DLD1 (cell line): Measurements from ENCODE around the gene FBXW4.

Experiments used
- in situ Hi-C: cut with HindIII; loops from 2 replicates; pipeline ENCODE4 v1.10.0; 2017; ENCODE audit warnings: low sequenced_read_pairs

FBXW4 gene

DNA sequence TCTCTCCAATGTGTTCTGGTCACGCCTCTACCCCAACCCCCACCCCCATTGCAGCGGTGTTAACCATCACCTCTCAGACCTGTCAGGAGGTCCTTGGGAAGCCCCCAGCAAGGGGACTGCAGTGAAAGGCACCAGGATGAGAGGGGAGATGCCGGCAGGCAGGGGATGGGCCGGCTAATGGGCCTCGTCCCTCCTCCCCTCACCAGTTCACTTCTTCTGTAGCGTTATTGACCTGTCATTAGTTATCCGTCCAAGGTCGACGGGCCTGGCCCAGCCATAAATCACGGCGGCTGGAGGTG, 125.7 kb downstream of the FBXW4 start:
- in situ Hi-C loops: no loop called here

GRCh38 chr10:101568054-101568745, 126.8 kb downstream of the FBXW4 start:
- in situ Hi-C loops: no loop called here

- in situ Hi-C loops: no loop called here
Observed at GRCh38 chr10:101567165-101568006, 127.6 kb downstream of the FBXW4 start.

GRCh38 chr10:101566333-101567164, 128.4 kb downstream of the FBXW4 start:
- in situ Hi-C loops: no loop called here

GRCh38 chr10:101565936-101566332, 129.0 kb downstream of the FBXW4 start:
- in situ Hi-C loops: no loop called here

- in situ Hi-C loops: no loop called here
Observed at GRCh38 chr10:101565370-101565900, 129.5 kb downstream of the FBXW4 start.

DNA sequence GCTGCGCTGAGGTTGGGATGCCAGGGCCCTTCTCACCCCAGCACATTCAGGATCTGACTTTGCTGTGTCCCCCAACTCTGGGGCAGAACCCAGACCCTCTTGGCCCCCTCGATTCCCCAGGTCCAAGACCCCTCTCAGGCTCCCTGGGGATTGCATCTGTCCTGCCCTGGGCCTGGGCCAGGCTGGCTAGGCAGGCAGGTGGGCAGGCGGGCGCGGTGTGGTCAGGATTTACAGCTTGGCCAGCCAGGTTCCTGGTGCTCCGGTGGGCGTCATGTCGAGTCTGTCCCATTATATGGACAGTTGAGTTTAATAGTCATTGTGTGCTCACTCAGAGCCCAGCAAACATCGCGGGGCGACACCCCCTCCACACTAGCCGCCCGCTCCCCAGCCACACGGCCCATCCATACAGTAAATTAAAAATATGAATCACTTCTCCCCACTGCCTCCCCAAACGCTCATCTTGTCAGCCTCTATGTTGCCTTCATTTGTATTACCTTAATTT, 130.4 kb downstream of the FBXW4 start:
- in situ Hi-C loops: no loop called here

DNA sequence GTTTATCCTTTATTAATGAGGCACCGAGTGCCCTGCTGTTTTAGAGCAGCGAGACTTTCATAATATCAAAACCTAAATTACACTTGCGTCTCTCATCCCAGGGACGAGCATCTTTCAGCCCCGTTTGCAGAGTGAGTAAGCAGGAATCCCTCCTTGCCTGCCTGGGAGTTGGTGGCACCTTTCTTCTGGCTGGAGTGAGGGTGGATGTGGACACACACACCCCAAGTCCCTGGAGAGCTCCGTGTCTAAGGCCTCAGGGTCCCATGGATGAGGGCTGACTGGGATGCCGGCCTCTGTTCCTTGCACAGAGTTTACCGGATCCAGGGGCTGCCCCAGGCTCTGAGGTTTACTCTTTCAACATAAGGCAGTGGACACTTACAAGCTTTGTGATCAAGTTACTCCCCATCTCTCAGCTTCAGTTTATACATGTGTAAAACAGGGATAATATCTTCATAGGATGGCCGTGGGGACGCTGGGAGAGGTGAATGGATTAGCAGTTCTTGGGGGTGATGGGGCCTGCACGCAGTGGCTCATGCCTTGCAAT, 131.4 kb downstream of the FBXW4 start:
- in situ Hi-C loops: no loop called here

GRCh38 chr10:101563007-101563406, 132.0 kb downstream of the FBXW4 start:
- in situ Hi-C loops: no loop called here

DNA sequence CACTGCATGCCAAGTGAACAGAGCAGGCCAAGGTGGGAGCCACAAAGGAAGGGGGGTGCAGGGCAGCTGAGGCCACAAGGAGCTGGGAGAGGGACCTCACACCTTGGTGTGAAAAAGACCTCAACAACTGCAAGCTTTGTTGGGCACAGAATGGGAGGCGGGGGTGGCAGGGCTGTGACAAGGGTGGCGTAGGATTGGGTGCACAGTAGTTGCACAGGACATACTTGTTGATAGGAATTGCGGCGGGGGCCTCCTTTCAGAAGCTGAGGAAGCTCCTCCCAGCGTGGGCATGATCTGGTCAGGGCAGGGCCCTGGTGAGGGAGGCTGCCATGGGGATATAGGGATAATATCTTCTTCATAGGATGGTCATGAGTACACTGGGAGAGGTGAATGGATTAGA, 132.7 kb downstream of the FBXW4 start:
- in situ Hi-C loops: no loop called here

DNA sequence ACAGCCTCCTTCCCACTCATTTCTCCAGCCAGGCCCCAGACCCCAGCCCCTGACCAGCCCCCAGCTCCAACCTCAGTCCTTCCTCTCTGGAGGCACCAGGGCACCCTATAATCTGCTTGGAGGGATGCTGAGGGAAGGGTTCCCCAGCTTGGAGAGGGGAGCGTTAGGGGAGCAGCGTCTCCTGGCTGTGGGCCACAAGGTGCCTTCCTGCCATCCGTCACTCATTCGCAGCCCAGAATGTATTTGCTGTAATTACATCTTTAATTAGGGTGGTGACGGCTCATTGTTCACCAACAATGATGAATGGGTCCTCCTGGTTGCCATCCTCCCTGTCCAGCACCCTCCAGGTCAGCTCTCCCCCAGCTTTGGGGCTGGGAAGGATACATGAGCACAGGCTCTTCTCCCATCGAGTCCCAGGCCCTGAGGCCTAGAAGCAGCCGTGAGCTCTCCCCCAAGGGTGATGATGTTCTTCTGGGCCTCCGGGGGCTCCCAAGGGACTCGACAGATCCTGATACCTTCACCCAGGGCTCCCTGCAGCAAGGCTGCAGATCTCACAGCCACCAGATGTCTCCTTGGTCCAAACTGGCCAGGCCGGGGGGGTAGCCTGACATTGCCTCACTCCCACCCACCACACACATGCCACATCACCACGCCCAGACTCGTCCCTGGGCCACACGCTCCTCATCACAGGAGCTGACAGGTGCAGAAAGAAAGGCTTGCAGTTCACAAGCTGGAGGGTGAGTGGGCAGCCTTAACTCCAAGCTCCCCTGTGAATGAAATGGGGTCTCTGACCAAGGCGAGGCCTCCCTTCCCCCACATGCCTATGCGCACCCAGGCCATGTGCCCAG, 133.7 kb downstream of the FBXW4 start:
- in situ Hi-C loops: no loop called here
